SK-N-SH (cell line): Measurements from ENCODE around the gene CINP. TPM values are rescaled to one million over a fixed set of nuclear protein-coding genes. Genes with fewer than 3 reads are reported as not detected.

Experiments
- CTCF ChIA-PET: fragments of 300-600, 350-600 bp; formaldehyde crosslinking; extraction: SDS; loops from one replicate; lab custom pipeline; 2021; lab: Yijun Ruan, JAX
- POLR2A ChIA-PET: fragments of 350-600 bp; sonication (Branson Sonifier 250); formaldehyde crosslinking; extraction: SDS; loops from one replicate; lab custom pipeline; 2020; ENCODE audit warnings: antibody characterized with exemption, inconsistent platforms; lab: Yijun Ruan, JAX
- DNase-seq: peaks from one replicate; pipeline ENCODE4 v3.0.0; 2012
- H2AFZ ChIP-seq: fragments of 200-600 bp; sonication (generic); 2 replicates; pipeline ENCODE4 v1.8.1; 2016; ENCODE audit warnings: antibody characterized with exemption, mild to moderate bottlenecking, low read depth
- H3F3A ChIP-seq: fragments of 200-600 bp; sonication (generic); replicated peaks from 2 replicates; pipeline ENCODE3; 2016; ENCODE audit warnings: antibody characterized with exemption, mild to moderate bottlenecking; ENCODE audit not compliant: insufficient read depth
- H3K27ac ChIP-seq, 2 experiments: fragments of 200-500 bp in 1 of 2; fragments of 200-600 bp in 1 of 2; sonication (Bioruptor generic) in 1 of 2; sonication (generic), shearing (Covaris generic) in 1 of 2; 2 replicates each; pipeline versions ENCODE4 v1.5.1 to v1.6.1; 2014 to 2016; ENCODE audit warnings: low read depth in 2 of 2, inconsistent platforms in 1 of 2, low read length in 1 of 2, mild to moderate bottlenecking in 1 of 2, mixed read lengths in 1 of 2
- H3K27me3 ChIP-seq: fragments of 200-600 bp; sonication (generic), shearing (Covaris generic); 2 replicates; pipeline ENCODE4 v1.6.1; 2016; ENCODE audit warnings: mixed run types; ENCODE audit not compliant: insufficient read depth
- H3K36me3 ChIP-seq, 2 experiments: fragments of 200-500 bp in 1 of 2; fragments of 200-600 bp in 1 of 2; sonication (Bioruptor generic) in 1 of 2; sonication (generic) in 1 of 2; replicated peaks in 1 of 2; 2 replicates each; pipeline versions ENCODE3 to v1.5.1; 2014 to 2016; ENCODE audit warnings: low read length in 1 of 2, mild to moderate bottlenecking in 1 of 2; ENCODE audit not compliant: insufficient read depth in 2 of 2, control insufficient read depth in 1 of 2
- H3K4me1 ChIP-seq, 2 experiments: fragments of 200-500 bp in 1 of 2; fragments of 200-600 bp in 1 of 2; sonication (Bioruptor generic) in 1 of 2; sonication (generic), shearing (Covaris generic) in 1 of 2; 2 replicates each; pipeline versions ENCODE4 v1.5.1 to v1.6.1; 2014 to 2016; ENCODE audit warnings: low read depth in 1 of 2, low read length in 1 of 2, mixed run types in 1 of 2; ENCODE audit not compliant: insufficient read depth in 2 of 2, control insufficient read depth in 1 of 2
- H3K4me2 ChIP-seq: fragments of 200-600 bp; sonication (generic), shearing (Covaris generic); 2 replicates; pipeline ENCODE4 v1.6.1; 2017; ENCODE audit warnings: mixed run types
- H3K4me3 ChIP-seq, 2 experiments: fragments of 200-500 bp in 1 of 2; fragments of 200-600 bp in 1 of 2; sonication (Bioruptor generic) in 1 of 2; sonication (generic), shearing (Covaris generic) in 1 of 2; 2 replicates each; pipeline versions ENCODE4 v1.5.1 to v1.8.1; 2014 to 2016; ENCODE audit warnings: low read depth in 2 of 2, inconsistent platforms in 1 of 2, low read length in 1 of 2, mild to moderate bottlenecking in 1 of 2, mixed read lengths in 1 of 2, moderate library complexity in 1 of 2
- H3K79me2 ChIP-seq: fragments of 200-600 bp; sonication (generic); 2 replicates; pipeline ENCODE4 v1.8.1; 2017; ENCODE audit warnings: mild to moderate bottlenecking; ENCODE audit not compliant: insufficient read depth
- H3K9ac ChIP-seq: fragments of 200-600 bp; sonication (generic); 2 replicates; pipeline ENCODE4 v1.6.1; 2017; ENCODE audit warnings: mixed run types
- H3K9me2 ChIP-seq: fragments of 200-600 bp; sonication (generic); 2 replicates; pipeline ENCODE4 v1.6.1; 2017; ENCODE audit warnings: mixed run types
- H3K9me3 ChIP-seq: fragments of 200-600 bp; sonication (generic); 2 replicates; pipeline ENCODE4 v1.6.1; 2017; ENCODE audit warnings: mixed run types, mild to moderate bottlenecking, moderate library complexity
- H4K20me1 ChIP-seq: fragments of 200-600 bp; sonication (generic); 2 replicates; pipeline ENCODE4 v1.6.1; 2017; ENCODE audit warnings: mild to moderate bottlenecking, mixed run types; ENCODE audit not compliant: insufficient read depth
- CHD2 ChIP-seq: fragments of 150-350 bp; IDR thresholded peaks from 2 replicates; pipeline ENCODE4 v1.6.1; 2018; ENCODE audit warnings: low read length; ENCODE audit not compliant: partially characterized antibody
- EZH2phosphoT487 ChIP-seq: fragments of 200-600 bp; sonication (generic); IDR thresholded peaks from 2 replicates; pipeline ENCODE4 v1.6.1; 2017; ENCODE audit warnings: low read depth, mixed run types, mild to moderate bottlenecking, antibody characterized with exemption, moderate library complexity, borderline replicate concordance
- FOSL2 ChIP-seq: IDR thresholded peaks from 2 replicates; pipeline ENCODE4 v1.4.0; 2012; ENCODE audit warnings: low read depth, mild to moderate bottlenecking, moderate library complexity, borderline replicate concordance
- GATA2 ChIP-seq: sonication (generic); formaldehyde crosslinking; IDR thresholded peaks from 2 replicates; pipeline ENCODE4 v1.5.0; 2020; ENCODE audit warnings: mild to moderate bottlenecking, missing genetic modification reagents
- MXI1 ChIP-seq: IDR thresholded peaks from 2 replicates; pipeline ENCODE4 v1.6.1; 2012; ENCODE audit warnings: mild to moderate bottlenecking, low read depth, low read length, improper control_type of control experiment
- RXRA ChIP-seq: IDR thresholded peaks from 2 replicates; pipeline ENCODE4 v1.4.0; 2012; ENCODE audit warnings: low read depth, mild to moderate bottlenecking, borderline replicate concordance
- SMC3 ChIP-seq: IDR thresholded peaks from 2 replicates; pipeline ENCODE4 v1.6.1; 2012; ENCODE audit warnings: low read depth, low read length, improper control_type of control experiment
- YY1 ChIP-seq: IDR thresholded peaks from 2 replicates; pipeline ENCODE4 v1.4.0; 2012; ENCODE audit warnings: low read depth, mild to moderate bottlenecking
- WGBS: methylation state at CpG from one replicate; pipeline ENCODE4 v1.1.6; 2017; ENCODE audit warnings: low lambda C conversion rate; 5-methylcytosine and 5-hydroxymethylcytosine counted together
- polyA plus RNA-seq, 3 experiments: library from polyadenylated mRNA; depleted of rRNA; stranded (reverse); fragments of >200 nt; gene quantifications; 2 replicates each; pipeline ENCODE4 v1.2.3, GENCODE V29; 2012
- TF ChIP-seq, protein P1 (sequence below): IDR thresholded peaks from 2 replicates; pipeline ENCODE4 v1.4.0; 2012; ENCODE audit warnings: low read depth, borderline replicate concordance
- TF ChIP-seq, protein P2 (sequence below): IDR thresholded peaks from 2 replicates; pipeline ENCODE4 v1.6.1; 2012; ENCODE audit warnings: mild to moderate bottlenecking, low read depth, low read length, moderate library complexity

CINP gene
- polyA plus RNA-seq, 1 of the 3 experiments (the other 2 are of a cell fraction), result 50.4 TPM

DNA sequence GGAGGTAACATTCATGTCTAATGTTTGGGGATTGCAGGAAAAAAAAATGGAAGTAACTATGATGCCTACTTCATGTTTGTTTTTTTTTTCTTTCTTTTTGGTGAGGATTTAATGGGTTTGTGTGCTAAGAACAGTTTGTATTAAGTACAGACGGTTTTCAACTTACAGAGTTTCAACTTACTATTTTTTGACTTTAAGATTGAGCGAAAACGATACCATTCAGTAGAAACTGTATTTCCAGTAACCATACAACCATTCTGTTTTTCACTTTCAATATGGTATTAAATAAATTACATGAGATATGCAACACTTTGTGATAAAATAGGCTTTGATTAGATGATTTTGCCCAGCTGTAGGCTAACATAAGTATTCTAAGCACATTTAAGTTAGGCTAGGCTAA, 10.4 kb upstream of the CINP start:
- Histone ChIP-seq H3K9ac (no peak overlapping the region), H3K4me3 (no peak overlapping the region), H3K9me3 (no peaks in the 10 kb centered on the region), H3K4me2 (no peak overlapping the region), H3K9me2 (no peaks in the 10 kb centered on the region), H3K79me2 (peaks cover 50% of the 10 kb centered on the region), H3K4me1 (no peaks in the 10 kb centered on the region; a peak in 1 of 4 replicates), H2AFZ (no peak overlapping the region), H3K36me3 (peaks cover 0 to 12% of the 10 kb centered on the region in 2 experiments), H3K27ac (no peak overlapping the region), H3K27me3 (no peaks in the 10 kb centered on the region), H3F3A (no peaks in the 10 kb centered on the region), H4K20me1 (no peaks in the 10 kb centered on the region)
- ChIA-PET POLR2A (no interaction called here), CTCF (no interaction called here)
- no peak for TF ChIP-seq GATA2 (CRISPR knock-in tag)
- TF ChIP-seq, protein P1, sequence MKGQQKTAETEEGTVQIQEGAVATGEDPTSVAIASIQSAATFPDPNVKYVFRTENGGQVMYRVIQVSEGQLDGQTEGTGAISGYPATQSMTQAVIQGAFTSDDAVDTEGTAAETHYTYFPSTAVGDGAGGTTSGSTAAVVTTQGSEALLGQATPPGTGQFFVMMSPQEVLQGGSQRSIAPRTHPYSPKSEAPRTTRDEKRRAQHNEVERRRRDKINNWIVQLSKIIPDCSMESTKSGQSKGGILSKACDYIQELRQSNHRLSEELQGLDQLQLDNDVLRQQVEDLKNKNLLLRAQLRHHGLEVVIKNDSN, result no peak
- 96% methylated on average over 3 of the region's 3 CpGs for WGBS
- no peak for DNase-seq

GRCh38 chr14:102371361-102371760, 8.7 kb upstream of the CINP start:
- Histone ChIP-seq H3K27ac (no peak overlapping the region), H3K79me2 (peaks cover 68% of the 10 kb centered on the region), H4K20me1 (no peaks in the 10 kb centered on the region), H3K4me2 (no peak overlapping the region), H3K36me3 (peaks cover 0 to under 1% of the 10 kb centered on the region in 2 experiments), H2AFZ (no peak overlapping the region), H3K9me2 (no peaks in the 10 kb centered on the region), H3K27me3 (no peaks in the 10 kb centered on the region), H3F3A (no peaks in the 10 kb centered on the region), H3K4me1 (no peaks in the 10 kb centered on the region; a peak in 1 of 4 replicates), H3K4me3 (no peak overlapping the region), H3K9ac (no peak overlapping the region), H3K9me3 (no peaks in the 10 kb centered on the region)
- CTCF ChIA-PET, result no interaction called here
- POLR2A ChIA-PET, result no interaction called here
- TF ChIP-seq MXI1 (no peak), YY1 (no peak), EZH2phosphoT487 (no peak), FOSL2 (no peak), RXRA (no peak), SMC3 (no peak), CHD2 (no peak)
- TF ChIP-seq, protein P2, sequence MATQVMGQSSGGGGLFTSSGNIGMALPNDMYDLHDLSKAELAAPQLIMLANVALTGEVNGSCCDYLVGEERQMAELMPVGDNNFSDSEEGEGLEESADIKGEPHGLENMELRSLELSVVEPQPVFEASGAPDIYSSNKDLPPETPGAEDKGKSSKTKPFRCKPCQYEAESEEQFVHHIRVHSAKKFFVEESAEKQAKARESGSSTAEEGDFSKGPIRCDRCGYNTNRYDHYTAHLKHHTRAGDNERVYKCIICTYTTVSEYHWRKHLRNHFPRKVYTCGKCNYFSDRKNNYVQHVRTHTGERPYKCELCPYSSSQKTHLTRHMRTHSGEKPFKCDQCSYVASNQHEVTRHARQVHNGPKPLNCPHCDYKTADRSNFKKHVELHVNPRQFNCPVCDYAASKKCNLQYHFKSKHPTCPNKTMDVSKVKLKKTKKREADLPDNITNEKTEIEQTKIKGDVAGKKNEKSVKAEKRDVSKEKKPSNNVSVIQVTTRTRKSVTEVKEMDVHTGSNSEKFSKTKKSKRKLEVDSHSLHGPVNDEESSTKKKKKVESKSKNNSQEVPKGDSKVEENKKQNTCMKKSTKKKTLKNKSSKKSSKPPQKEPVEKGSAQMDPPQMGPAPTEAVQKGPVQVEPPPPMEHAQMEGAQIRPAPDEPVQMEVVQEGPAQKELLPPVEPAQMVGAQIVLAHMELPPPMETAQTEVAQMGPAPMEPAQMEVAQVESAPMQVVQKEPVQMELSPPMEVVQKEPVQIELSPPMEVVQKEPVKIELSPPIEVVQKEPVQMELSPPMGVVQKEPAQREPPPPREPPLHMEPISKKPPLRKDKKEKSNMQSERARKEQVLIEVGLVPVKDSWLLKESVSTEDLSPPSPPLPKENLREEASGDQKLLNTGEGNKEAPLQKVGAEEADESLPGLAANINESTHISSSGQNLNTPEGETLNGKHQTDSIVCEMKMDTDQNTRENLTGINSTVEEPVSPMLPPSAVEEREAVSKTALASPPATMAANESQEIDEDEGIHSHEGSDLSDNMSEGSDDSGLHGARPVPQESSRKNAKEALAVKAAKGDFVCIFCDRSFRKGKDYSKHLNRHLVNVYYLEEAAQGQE, result no peak
- 80% methylated on average over 3 of the region's 4 CpGs for WGBS
- DNase-seq, result no peak
